Endothelial cell of umbilical vein (primary cell): ENCODE results near the gene SEMA4D. TPM values are rescaled to one million over a fixed set of nuclear protein-coding genes. Genes with fewer than 3 reads are reported as not detected.

Experiments used
- BruUV-seq: library from RNA; stranded (reverse); fragments of 400-500 nt; replicated peaks from 2 replicates; lab custom pipeline; 2021; lab: Mats Ljungman, UMichigan
- CTCF ChIA-PET: fragments of 300-600, 350-600 bp; sonication (Branson Sonifier 250); formaldehyde crosslinking; loops from one replicate; lab custom pipeline; 2021; ENCODE audit warnings: antibody characterized with exemption, inconsistent platforms; lab: Charles Lee
- POLR2A ChIA-PET: fragments of 300-600, 350-600 bp; sonication (Branson Sonifier 250); formaldehyde crosslinking; loops from one replicate; lab custom pipeline; 2021; ENCODE audit warnings: antibody characterized with exemption, inconsistent platforms; lab: Charles Lee
- DNase-seq: peaks from one replicate; pipeline ENCODE4 v3.0.0-alpha.2; 2011; ENCODE audit warnings: low read depth, low spot score
- FAIRE-seq: peaks from 2 replicates; lab custom pipeline; 2011; peaks lifted over from hg19 to GRCh38; lab: Jason Lieb, UNC
- H2AFZ ChIP-seq: 2 replicates; pipeline ENCODE4 v1.6.0; 2012; ENCODE audit warnings: low read depth, low read length, control low read depth, inconsistent platforms
- H3K27ac ChIP-seq: 2 replicates; pipeline ENCODE4 v1.5.1; 2011; ENCODE audit warnings: low read depth, mild to moderate bottlenecking, control low read depth, low read length, moderate library complexity; ENCODE audit not compliant: insufficient read depth
- H3K27me3 ChIP-seq, 2 experiments: 2 replicates each; pipeline versions ENCODE4 v1.6.0 to v1.6.1; 2011; ENCODE audit warnings: low read length in 2 of 2, mixed read lengths in 1 of 2; ENCODE audit not compliant: control insufficient read depth in 2 of 2, insufficient read depth in 2 of 2
- H3K36me3 ChIP-seq, 2 experiments: 2 replicates in 1 of 2; 3 replicates in 1 of 2; pipeline ENCODE4 v1.5.1; 2011; ENCODE audit warnings: low read length in 2 of 2, mild to moderate bottlenecking in 1 of 2, moderate library complexity in 1 of 2; ENCODE audit not compliant: control insufficient read depth in 2 of 2, insufficient read depth in 2 of 2; ENCODE audit errors: extremely low read depth in 1 of 2
- H3K4me1 ChIP-seq: 3 replicates; pipeline ENCODE4 v1.5.1; 2011; ENCODE audit warnings: mild to moderate bottlenecking, low read length; ENCODE audit not compliant: control insufficient read depth, insufficient read depth; ENCODE audit errors: extremely low read depth
- H3K4me2 ChIP-seq: 2 replicates; pipeline ENCODE4 v1.6.1; 2011; ENCODE audit warnings: low read length, control low read depth, mixed read lengths; ENCODE audit not compliant: insufficient read depth
- H3K4me3 ChIP-seq, 3 experiments: fragments of 200-600 bp in 1 of 3; sonication (generic), shearing (Covaris generic) in 1 of 3; replicated peaks in 1 of 3; 2 replicates each; pipeline ENCODE4 v1.5.1; 2011 to 2016; ENCODE audit warnings: control low read depth in 3 of 3, low read length in 3 of 3, mild to moderate bottlenecking in 2 of 3, inconsistent platforms in 1 of 3, low read depth in 1 of 3, moderate library complexity in 1 of 3; ENCODE audit not compliant: insufficient read depth in 1 of 3
- H3K79me2 ChIP-seq: 2 replicates; pipeline ENCODE4 v1.6.0; 2012; ENCODE audit warnings: low read length, inconsistent platforms; ENCODE audit not compliant: control insufficient read depth, insufficient read depth
- H3K9ac ChIP-seq: replicated peaks from 2 replicates; pipeline ENCODE3; 2011; ENCODE audit warnings: low read length, control low read depth; ENCODE audit not compliant: insufficient read depth; ENCODE audit errors: extremely low read depth
- H3K9me1 ChIP-seq: replicated peaks from 3 replicates; pipeline ENCODE4 v1.6.0; 2011; ENCODE audit warnings: mild to moderate bottlenecking, low read length; ENCODE audit not compliant: control insufficient read depth, insufficient read depth; ENCODE audit errors: extremely low read depth
- H3K9me3 ChIP-seq: replicated peaks from 2 replicates; pipeline ENCODE4 v1.5.1; 2012; ENCODE audit warnings: low read length, inconsistent platforms; ENCODE audit not compliant: control insufficient read depth, insufficient read depth
- H4K20me1 ChIP-seq: replicated peaks from 2 replicates; pipeline ENCODE3; 2011; ENCODE audit warnings: mild to moderate bottlenecking, low read length; ENCODE audit not compliant: control insufficient read depth, insufficient read depth; ENCODE audit errors: extremely low read depth
- EZH2 ChIP-seq: IDR thresholded peaks from 2 replicates; pipeline ENCODE4 v1.6.1; 2012; ENCODE audit warnings: borderline replicate concordance, low read depth, mild to moderate bottlenecking, moderate library complexity, low read length, inconsistent platforms; ENCODE audit not compliant: severe bottlenecking
- FOS ChIP-seq: IDR thresholded peaks from 2 replicates; pipeline ENCODE4 v1.6.1; 2011; ENCODE audit warnings: mild to moderate bottlenecking, low read length, moderate library complexity, borderline replicate concordance; ENCODE audit not compliant: insufficient read depth
- GATA2 ChIP-seq: IDR thresholded peaks from 2 replicates; pipeline ENCODE4 v1.7.0; 2011; ENCODE audit warnings: low read depth, mild to moderate bottlenecking, moderate library complexity, mixed read lengths, low read length; ENCODE audit not compliant: insufficient read length, insufficient read depth
- JUN ChIP-seq: IDR thresholded peaks from 2 replicates; pipeline ENCODE4 v1.6.1; 2011; ENCODE audit warnings: borderline replicate concordance, low read depth; ENCODE audit not compliant: insufficient read length, insufficient read depth
- MAX ChIP-seq: IDR thresholded peaks from 2 replicates; pipeline ENCODE4 v1.6.1; 2011; ENCODE audit not compliant: insufficient read depth, insufficient read length
- MYC ChIP-seq: IDR thresholded peaks from one replicate; pipeline ENCODE4 v1.6.1; 2011; ENCODE audit warnings: mild to moderate bottlenecking, low read depth, low read length
- POLR2A ChIP-seq: IDR thresholded peaks from 2 replicates; pipeline ENCODE4 v1.6.1; 2012; ENCODE audit warnings: low read depth, mild to moderate bottlenecking, control low read depth, low read length
- POLR2AphosphoS5 ChIP-seq: IDR thresholded peaks from 2 replicates; pipeline ENCODE4 v1.6.1; 2012; ENCODE audit warnings: low read depth, mild to moderate bottlenecking, control low read depth, low read length, moderate library complexity; ENCODE audit not compliant: insufficient read depth
- dilution Hi-C: fragments of 300-500 bp; cut with MboI; formaldehyde crosslinking; loops from one replicate; pipeline ENCODE4 v1.15.0; 2019; ENCODE audit warnings: low sequenced_read_pairs; ENCODE audit not compliant: extremely low pct_ligation_motif_present
- intact Hi-C: fragments of 100-400 bp; cut with micrococcal nuclease; formaldehyde crosslinking; loops from one replicate; pipeline ENCODE4 v1.10.0; 2022
- polyA plus RNA-seq, 4 experiments: library from polyadenylated mRNA; depleted of rRNA in 3 of 4; stranded (reverse) in 3 of 4; unstranded in 1 of 4; fragments of >200 nt; gene quantifications; 2 replicates each; pipeline versions ENCODE4 v1.2.1 to v1.2.3, GENCODE V29; 2011 to 2012; ENCODE audit warnings: missing spikeins in 1 of 4
- total RNA-seq: library from RNA; stranded (reverse); gene quantifications from 2 replicates; pipeline ENCODE4 v1.2.3, GENCODE V29; 2021
- TF ChIP-seq, protein P1 (sequence below), 2 donors: IDR thresholded peaks; 1 replicate in 1 of 2; 2 replicates in 1 of 2; pipeline ENCODE4 v1.5.1; 2011; ENCODE audit warnings: low read length in 2 of 2, mild to moderate bottlenecking in 2 of 2, moderate library complexity in 2 of 2, control low read depth in 1 of 2, inconsistent platforms in 1 of 2, low read depth in 1 of 2; ENCODE audit not compliant: insufficient read depth in 1 of 2; ENCODE audit errors: extremely low read depth in 1 of 2

SEMA4D gene
- total and polyA plus RNA-seq, 2 donors (not counting 3 experiments of a cell fraction or from before 2014, with no cell fraction given), result 3.9 to 15.7 TPM

- Histone ChIP-seq H3K27ac (no peak overlapping the region), H3K4me1 (no peaks in the 10 kb centered on the region), H4K20me1 (no peaks in the 10 kb centered on the region), H3K27me3 (no peaks in the 10 kb centered on the region), H3K9me3 (no peaks in the 10 kb centered on the region), H3K9me1 (no peaks in the 10 kb centered on the region), H2AFZ (no peak overlapping the region), H3K4me2 (no peak overlapping the region), H3K36me3 (no peaks in the 10 kb centered on the region), H3K4me3 (no peak overlapping the region), H3K79me2 (no peaks in the 10 kb centered on the region), H3K9ac (no peak overlapping the region)
- dilution Hi-C loops, result no loop called here
- DNase-seq (no peak), FAIRE-seq (no peak)
- POLR2A ChIA-PET, result no interaction called here
- CTCF ChIA-PET, result no interaction called here
- no peak for TF ChIP-seq GATA2
- no peak for TF ChIP-seq POLR2A
- TF ChIP-seq EZH2, result no peak
- TF ChIP-seq, protein P1, sequence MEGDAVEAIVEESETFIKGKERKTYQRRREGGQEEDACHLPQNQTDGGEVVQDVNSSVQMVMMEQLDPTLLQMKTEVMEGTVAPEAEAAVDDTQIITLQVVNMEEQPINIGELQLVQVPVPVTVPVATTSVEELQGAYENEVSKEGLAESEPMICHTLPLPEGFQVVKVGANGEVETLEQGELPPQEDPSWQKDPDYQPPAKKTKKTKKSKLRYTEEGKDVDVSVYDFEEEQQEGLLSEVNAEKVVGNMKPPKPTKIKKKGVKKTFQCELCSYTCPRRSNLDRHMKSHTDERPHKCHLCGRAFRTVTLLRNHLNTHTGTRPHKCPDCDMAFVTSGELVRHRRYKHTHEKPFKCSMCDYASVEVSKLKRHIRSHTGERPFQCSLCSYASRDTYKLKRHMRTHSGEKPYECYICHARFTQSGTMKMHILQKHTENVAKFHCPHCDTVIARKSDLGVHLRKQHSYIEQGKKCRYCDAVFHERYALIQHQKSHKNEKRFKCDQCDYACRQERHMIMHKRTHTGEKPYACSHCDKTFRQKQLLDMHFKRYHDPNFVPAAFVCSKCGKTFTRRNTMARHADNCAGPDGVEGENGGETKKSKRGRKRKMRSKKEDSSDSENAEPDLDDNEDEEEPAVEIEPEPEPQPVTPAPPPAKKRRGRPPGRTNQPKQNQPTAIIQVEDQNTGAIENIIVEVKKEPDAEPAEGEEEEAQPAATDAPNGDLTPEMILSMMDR (IDR thresholded peaks at IDR 0.05; ENCODE audit: extremely low read depth in 1 of 2, insufficient read depth in 1 of 2, low read depth in 1 of 2, low read length in 2 of 2), result no peak
- no peak for TF ChIP-seq MYC
- no peak for TF ChIP-seq POLR2AphosphoS5
- TF ChIP-seq JUN, result no peak
- no peak for TF ChIP-seq MAX
- no peak for TF ChIP-seq FOS
- BruUV-seq, result no TSS peak
- intact Hi-C loops, result no loop called here
Observed at GRCh38 chr9:89413963-89414638, 83.8 kb downstream of the SEMA4D start.
